Caco-2 (cell line): ENCODE measurements around the gene ADAMTSL4. TPM values are rescaled to one million over a fixed set of nuclear protein-coding genes. Genes with fewer than 3 reads are reported as not detected.
A peak's percentile ranks its signal among the peaks of the same experiment; 100 is the strongest.
"Not testable (repeated sequence)": the region's sequence is repeated elsewhere in the genome, so short reads cannot be mapped to it uniquely, and the experiment has no call there.

Source experiments
- BruUV-seq: library from RNA; stranded (reverse); fragments of 400-500 nt; replicated peaks from 2 replicates; lab custom pipeline; 2021; lab: Mats Ljungman, UMichigan
- CTCF ChIA-PET: fragments of 300-600 bp; sonication (Branson Sonifier 250); formaldehyde crosslinking; loops from one replicate; lab custom pipeline; 2022; ENCODE audit warnings: antibody characterized with exemption; lab: Charles Lee
- POLR2A ChIA-PET: fragments of 300-600 bp; sonication (Branson Sonifier 250); formaldehyde crosslinking; loops from one replicate; lab custom pipeline; 2022; ENCODE audit warnings: antibody characterized with exemption; lab: Charles Lee
- DNase-seq, 2 experiments: peaks; one replicate each; pipeline versions ENCODE4 v3.0.0 to v3.0.0-alpha.2; 2020 to 2022
- H3K27me3 ChIP-seq: replicated peaks from 2 replicates; pipeline ENCODE4 v1.6.0; 2011; ENCODE audit warnings: low read length; ENCODE audit not compliant: control insufficient read depth, insufficient read depth
- H3K36me3 ChIP-seq: 2 replicates; pipeline ENCODE4 v1.5.1; 2011; ENCODE audit warnings: low read length; ENCODE audit not compliant: control insufficient read depth, insufficient read depth
- H3K4me1 ChIP-seq: fragments of 250-450 bp; sonication (Bioruptor Pico); 2 replicates; pipeline ENCODE4 v1.5.1; 2020; ENCODE audit warnings: mild to moderate bottlenecking
- H3K4me3 ChIP-seq: 2 replicates; pipeline ENCODE4 v1.5.1; 2011; ENCODE audit warnings: low read depth, mild to moderate bottlenecking, control low read depth, low read length
- H3K9me3 ChIP-seq: fragments of 250-450 bp; sonication (Bioruptor Pico); 2 replicates; pipeline ENCODE4 v1.5.1; 2020; ENCODE audit warnings: mild to moderate bottlenecking, moderate library complexity
- H3K27ac Mint-ChIP-seq: one replicate; pipeline ENCODE4 v1.8.0; 2022; ENCODE audit warnings: mixed read lengths; ENCODE audit not compliant: unreplicated experiment
- H3K27me3 Mint-ChIP-seq: one replicate; pipeline ENCODE4 v1.8.0; 2022; ENCODE audit warnings: mixed read lengths; ENCODE audit not compliant: insufficient read depth, unreplicated experiment
- H3K36me3 Mint-ChIP-seq: one replicate; pipeline ENCODE4 v1.8.0; 2022; ENCODE audit warnings: mild to moderate bottlenecking, mixed read lengths; ENCODE audit not compliant: insufficient read depth, unreplicated experiment
- H3K4me1 Mint-ChIP-seq: one replicate; pipeline ENCODE4 v1.8.0; 2022; ENCODE audit warnings: low read depth, mixed read lengths; ENCODE audit not compliant: unreplicated experiment
- H3K4me3 Mint-ChIP-seq: one replicate; pipeline ENCODE4 v1.8.0; 2022; ENCODE audit warnings: mild to moderate bottlenecking, moderate library complexity, mixed read lengths; ENCODE audit not compliant: unreplicated experiment
- H3K9me3 Mint-ChIP-seq: one replicate; pipeline ENCODE4 v1.8.0; 2022; ENCODE audit warnings: mixed read lengths; ENCODE audit not compliant: unreplicated experiment
- CTCF ChIP-seq, 2 experiments: fragments of 200-600 bp in 1 of 2; IDR thresholded peaks; 1 replicate in 1 of 2; 2 replicates in 1 of 2; pipeline versions ENCODE4 v1.5.1 to v1.8.0; 2011 to 2022; ENCODE audit warnings: antibody characterized with exemption in 1 of 2, control low read depth in 1 of 2, inconsistent platforms in 1 of 2, low read depth in 1 of 2, low read length in 1 of 2, mild to moderate bottlenecking in 1 of 2, moderate library complexity in 1 of 2; ENCODE audit not compliant: insufficient read depth in 1 of 2, severe bottlenecking in 1 of 2, unreplicated experiment in 1 of 2
- intact Hi-C: fragments of 100-400 bp; cut with micrococcal nuclease; formaldehyde crosslinking; loops from one replicate; pipeline ENCODE4 v1.10.0; 2022; ENCODE audit not compliant: unreplicated experiment
- total RNA-seq: library from RNA; stranded (reverse); gene quantifications from 2 replicates; pipeline ENCODE4 v1.2.3, GENCODE V29; 2022

Gene ADAMTSL4
- total RNA-seq, 1 experiment from 2014 or later: 17.6 TPM

- Histone ChIP-seq H3K4me3 (no peak overlapping the region), H3K9me3 (no peaks in the 10 kb centered on the region), H3K36me3 (peaks cover 3% of the 10 kb centered on the region), H3K27me3 (no peaks in the 10 kb centered on the region), H3K4me1 (peaks cover 59% of the 10 kb centered on the region)
- Mint-ChIP-seq H3K27me3 (no peaks in the 10 kb centered on the region), H3K4me1 (peaks cover 46% of the 10 kb centered on the region), H3K27ac (no peak overlapping the region), H3K4me3 (no peak overlapping the region), H3K9me3 (no peaks in the 10 kb centered on the region), H3K36me3 (peaks cover 100% of the 10 kb centered on the region)
- DNase-seq: no peak
- CTCF ChIA-PET: interaction anchor here (1.8 kb wide), 1 partner anchor 13 kb away, joined by 5 read pairs; no protein-coding TSS in a partner anchor
- intact Hi-C loops: no loop called here
- BruUV-seq: no TSS peak
- TF ChIP-seq CTCF (IDR thresholded peaks at IDR 0.05; ENCODE audit: insufficient read depth in 1 of 2, low read depth in 1 of 2, low read length in 1 of 2, severe bottlenecking in 1 of 2, unreplicated experiment in 1 of 2): no peak
- POLR2A ChIA-PET: interaction anchor here (0.7 kb wide), 1 partner anchor 11 kb away, joined by 3 read pairs; no protein-coding TSS in a partner anchor
Observed at GRCh38 chr1:150572918-150573647, 23.9 kb downstream of the ADAMTSL4 start.

- H3K36me3 ChIP-seq, H3K27ac Mint-ChIP-seq, BruUV-seq, H3K9me3 ChIP-seq, H3K27me3 ChIP-seq, H3K9me3 Mint-ChIP-seq, H3K27me3 Mint-ChIP-seq, DNase-seq, H3K4me3 Mint-ChIP-seq, POLR2A ChIA-PET, intact Hi-C loops, H3K4me3 ChIP-seq: not testable (repeated sequence)
- CTCF ChIA-PET: interaction anchor here (0.7 kb wide), 1 partner anchor 13 kb away, joined by 3 read pairs; no protein-coding TSS in a partner anchor
- peaks cover 54% of the 10 kb centered on the region for H3K4me1 ChIP-seq
- H3K4me1 Mint-ChIP-seq: peaks cover 40% of the 10 kb centered on the region
- H3K36me3 Mint-ChIP-seq: peaks cover 100% of the 10 kb centered on the region
Observed at GRCh38 chr1:150573648-150574071, 24.5 kb downstream of the ADAMTSL4 start.

- H3K27ac Mint-ChIP-seq: no peak overlapping the region
- intact Hi-C loops: no loop called here
- ChIA-PET CTCF (interaction anchor here (0.7 to 0.8 kb wide), 2 partner anchors 13 to 47 kb away, joined by 3 to 4 read pairs; no protein-coding TSS in a partner anchor), POLR2A (interaction anchor here (6.2 kb wide), 1 partner anchor 11 kb away, joined by 152 read pairs; no protein-coding TSS in a partner anchor)
- Histone ChIP-seq H3K27me3 (no peaks in the 10 kb centered on the region), H3K4me3 (no peak overlapping the region), H3K9me3 (no peaks in the 10 kb centered on the region), H3K36me3 (peaks cover 3% of the 10 kb centered on the region), H3K4me1 (peaks cover 46% of the 10 kb centered on the region)
- BruUV-seq: no TSS peak
- DNase-seq: no peak
- peaks cover 100% of the 10 kb centered on the region for H3K36me3 Mint-ChIP-seq
- TF ChIP-seq CTCF (IDR thresholded peaks at IDR 0.05; ENCODE audit: insufficient read depth in 1 of 2, low read depth in 1 of 2, low read length in 1 of 2, severe bottlenecking in 1 of 2, unreplicated experiment in 1 of 2): no peak
- peaks cover 37% of the 10 kb centered on the region for H3K4me1 Mint-ChIP-seq
- no peaks in the 10 kb centered on the region for H3K9me3 Mint-ChIP-seq
- H3K4me3 Mint-ChIP-seq: peak overlapping the region; percentile 100
- no peaks in the 10 kb centered on the region for H3K27me3 Mint-ChIP-seq
Observed at GRCh38 chr1:150574260-150575071, 25.3 kb downstream of the ADAMTSL4 start.
